ES-I3 (cell line): Measurements from ENCODE around the gene ZNF219.
"Not testable (repeated sequence)": the region's sequence is repeated elsewhere in the genome, so short reads cannot be mapped to it uniquely, and the experiment has no call there.

ENCODE experiments used
- H3K36me3 ChIP-seq: 2 replicates; pipeline ENCODE4 v1.6.1; 2013; ENCODE audit warnings: mild to moderate bottlenecking, low read length, control low read depth, moderate library complexity; ENCODE audit not compliant: insufficient read depth
- H3K4me1 ChIP-seq: 2 replicates; pipeline ENCODE4 v1.6.1; 2013; ENCODE audit warnings: mild to moderate bottlenecking, control low read depth, low read length; ENCODE audit not compliant: insufficient read depth
- H3K9ac ChIP-seq: 2 replicates; pipeline ENCODE4 v1.6.1; 2013; ENCODE audit warnings: low read depth, mild to moderate bottlenecking, low read length, moderate library complexity
- H3K9me3 ChIP-seq: 2 replicates; pipeline ENCODE4 v1.6.1; 2013; ENCODE audit warnings: mild to moderate bottlenecking, low read length, moderate library complexity; ENCODE audit not compliant: control insufficient read depth, insufficient read depth

ZNF219 gene

DNA sequence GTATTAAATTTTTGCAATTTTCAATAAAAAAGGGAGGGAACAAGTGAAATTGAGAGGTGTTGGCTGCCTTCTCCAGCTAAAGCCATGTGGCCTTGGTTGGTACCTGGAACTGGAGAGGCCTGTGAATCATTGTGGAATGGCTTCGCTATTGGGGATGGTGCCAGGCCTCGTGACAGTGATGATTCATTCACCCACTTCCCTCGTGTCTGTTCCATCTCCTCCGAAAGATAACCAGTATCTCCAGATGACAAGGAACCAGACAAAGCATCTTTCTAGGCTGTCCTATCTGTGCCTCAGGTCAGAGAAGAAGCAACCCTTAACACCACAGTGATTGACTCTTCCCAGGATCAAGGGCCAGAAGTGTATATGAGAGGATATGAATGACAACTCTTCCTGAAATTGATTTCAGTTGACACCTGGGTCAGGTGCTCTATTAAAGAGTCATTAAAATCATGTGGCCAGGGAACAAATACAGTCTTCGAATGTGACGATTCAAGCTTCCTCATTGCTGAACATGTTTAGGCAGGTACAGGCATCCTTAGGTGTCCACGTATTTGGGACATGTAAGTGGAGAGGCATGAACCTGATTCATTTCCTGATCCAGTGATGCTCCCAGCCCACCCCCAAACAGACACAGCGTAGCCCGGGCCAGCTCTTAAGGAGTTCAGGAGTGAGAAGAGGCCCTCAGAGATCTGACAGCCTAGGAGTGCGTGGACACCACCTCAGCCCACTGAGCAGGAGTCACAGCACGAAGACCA is 56.6 kb downstream of the ZNF219 start, which contains the start of gene RNASE7:
RNASE7 (plus strand) TSS at position 687 of the 758 bp plus-strand sequence. CDS start 631 bp downstream, outside the sequence.
- no peaks in the 10 kb centered on the region for H3K9me3 ChIP-seq
- peaks cover 10% of the 10 kb centered on the region for H3K4me1 ChIP-seq
- no peak within 1 kb of the TSS for H3K9ac ChIP-seq
- no peaks in the 10 kb centered on the region for H3K36me3 ChIP-seq

DNA sequence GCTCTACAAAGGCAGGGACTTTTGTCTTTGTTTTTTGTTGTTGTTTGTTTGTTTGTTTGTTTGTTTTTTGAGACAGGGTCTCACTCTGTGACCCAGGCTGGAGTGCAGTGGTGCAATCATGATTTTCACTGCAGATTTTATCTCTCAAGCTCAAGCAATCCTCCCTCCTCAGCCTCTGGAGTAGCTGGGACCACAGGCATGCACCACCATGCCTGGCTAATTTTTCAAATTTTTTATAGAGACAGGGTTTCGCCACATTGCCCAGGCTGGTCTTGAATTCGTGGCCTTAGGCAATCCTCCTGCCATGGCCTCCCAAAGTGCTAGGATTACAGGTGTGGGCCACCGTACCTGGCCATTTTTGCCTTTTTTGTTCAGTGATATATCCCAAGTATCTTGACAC is 57.5 kb downstream of the ZNF219 start:
- not testable (repeated sequence) for H3K9me3 ChIP-seq, H3K9ac ChIP-seq, H3K4me1 ChIP-seq, H3K36me3 ChIP-seq

DNA sequence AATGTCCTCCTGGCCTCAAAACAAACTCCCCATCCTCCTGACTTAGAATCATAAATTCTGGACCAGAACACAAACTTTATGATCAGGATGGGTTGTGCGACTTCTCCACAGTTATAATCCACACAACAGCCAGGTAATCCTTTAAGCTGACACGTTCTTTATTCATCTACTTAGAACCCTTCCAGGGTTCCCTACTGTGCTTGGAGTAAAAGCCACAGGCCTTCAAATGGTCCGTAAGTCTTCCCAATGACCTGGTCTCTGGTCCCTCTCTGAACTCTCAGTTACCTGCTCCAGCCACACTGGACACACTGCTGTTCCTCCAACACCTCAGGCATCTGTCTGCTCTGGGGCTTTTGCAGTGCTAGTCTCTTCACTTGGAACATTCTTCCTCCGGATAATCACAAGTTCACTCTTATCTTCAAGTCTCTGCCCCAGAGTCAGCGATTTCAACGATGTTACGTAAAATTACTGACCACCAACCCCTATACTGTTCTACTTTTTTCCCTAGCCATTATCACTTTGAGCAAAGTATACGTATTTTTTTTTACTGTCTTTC is 58.0 kb downstream of the ZNF219 start:
- no peaks in the 10 kb centered on the region for H3K36me3 ChIP-seq
- H3K9me3 ChIP-seq = no peaks in the 10 kb centered on the region
- H3K9ac ChIP-seq = no peak overlapping the region
- peaks cover 10% of the 10 kb centered on the region for H3K4me1 ChIP-seq
